GM10847 (cell line): ENCODE results near the gene FBP1.

Source experiments
- POLR2A ChIP-seq: IDR thresholded peaks from 2 replicates; pipeline ENCODE4 v1.6.1; 2011; ENCODE audit not compliant: insufficient read length; ENCODE audit errors: extremely low read depth

FBP1 gene

DNA sequence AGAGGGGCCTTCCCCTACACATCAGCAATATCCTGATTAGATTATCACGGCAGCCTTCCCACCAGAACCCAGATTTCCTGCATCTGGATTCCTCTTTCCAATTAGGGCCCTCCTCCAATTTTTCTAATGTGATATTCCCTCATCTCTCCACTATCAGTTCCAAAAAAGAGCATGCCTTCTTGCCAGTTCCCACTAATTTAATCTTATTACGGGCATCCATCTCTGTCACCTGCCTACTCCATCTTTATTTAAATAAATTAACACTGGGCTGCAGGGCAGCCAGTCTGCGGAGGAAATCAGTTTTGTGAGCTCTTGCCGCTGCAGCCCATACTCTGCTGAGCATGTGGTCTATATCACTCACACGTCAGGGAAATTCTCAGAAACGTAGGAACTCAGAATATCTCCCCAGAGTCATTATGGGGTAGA, 29.1 kb downstream of the FBP1 start:
- TF ChIP-seq POLR2A, result no peak

- no peak for TF ChIP-seq POLR2A
These were observed 32.0 kb downstream of the FBP1 start for GRCh38 chr9:94607423-94607691.

DNA sequence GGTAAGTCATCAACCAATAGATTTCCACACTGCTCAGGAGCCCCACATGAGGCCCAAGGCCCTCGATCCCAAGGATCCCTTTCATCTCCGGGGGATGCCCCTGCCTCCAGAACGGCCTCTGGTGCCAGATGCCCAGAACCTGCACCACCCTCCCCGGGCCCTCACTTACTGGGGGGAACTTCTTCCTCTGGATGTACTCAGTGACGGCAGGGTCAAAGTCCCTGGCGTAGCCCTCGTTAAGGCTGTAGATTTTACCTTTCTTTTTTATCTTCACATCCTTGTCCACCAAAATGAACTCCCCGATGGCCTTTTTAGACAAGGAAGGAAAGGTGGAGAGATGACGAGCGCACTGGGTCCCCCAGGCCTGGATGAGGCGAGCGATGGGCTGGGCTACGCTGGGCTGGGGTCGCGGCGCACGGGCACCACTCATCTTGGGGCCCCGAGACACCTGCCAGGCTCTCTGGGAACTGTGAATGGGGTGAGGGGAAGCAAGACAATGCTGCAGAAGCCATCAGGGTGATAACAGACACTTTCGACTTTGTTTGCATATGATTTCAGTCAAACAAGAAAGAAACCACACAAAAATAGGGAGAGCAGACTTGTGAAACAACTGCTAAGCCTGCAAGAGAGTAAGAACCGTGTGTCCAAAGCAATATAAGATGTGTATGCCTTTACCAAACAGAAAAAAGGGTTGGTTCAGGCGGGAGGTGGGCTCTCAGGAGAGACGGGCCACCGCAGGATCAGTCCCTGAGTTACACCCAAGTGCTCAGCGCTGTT, 32.5 kb downstream of the FBP1 start:
- no peak for TF ChIP-seq POLR2A

GRCh38 chr9:94603259-94604160, 35.8 kb downstream of the FBP1 start:
- TF ChIP-seq POLR2A, result no peak

DNA sequence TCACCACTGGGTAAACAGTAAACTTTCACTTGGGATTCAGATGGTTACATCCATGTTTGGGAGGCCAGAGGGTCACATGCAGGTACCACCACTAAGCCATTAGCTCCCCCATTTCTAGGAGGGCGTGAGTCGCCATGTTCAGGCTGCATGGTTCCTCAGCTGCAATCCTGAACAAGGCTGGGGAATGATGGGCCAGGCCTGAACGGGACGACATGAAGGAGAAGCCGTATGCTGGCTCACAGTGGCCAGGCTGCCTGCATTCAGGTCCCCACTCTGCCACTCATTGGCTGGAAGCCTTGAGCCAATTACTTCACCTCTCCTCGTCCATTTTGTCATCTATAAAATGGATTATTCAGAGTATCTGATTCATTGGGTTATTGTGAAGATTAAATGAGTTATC, 36.7 kb downstream of the FBP1 start:
- TF ChIP-seq POLR2A, result no peak

- TF ChIP-seq POLR2A, result no peak
These were observed 38.6 kb downstream of the FBP1 start for GRCh38 chr9:94600715-94601114.

DNA sequence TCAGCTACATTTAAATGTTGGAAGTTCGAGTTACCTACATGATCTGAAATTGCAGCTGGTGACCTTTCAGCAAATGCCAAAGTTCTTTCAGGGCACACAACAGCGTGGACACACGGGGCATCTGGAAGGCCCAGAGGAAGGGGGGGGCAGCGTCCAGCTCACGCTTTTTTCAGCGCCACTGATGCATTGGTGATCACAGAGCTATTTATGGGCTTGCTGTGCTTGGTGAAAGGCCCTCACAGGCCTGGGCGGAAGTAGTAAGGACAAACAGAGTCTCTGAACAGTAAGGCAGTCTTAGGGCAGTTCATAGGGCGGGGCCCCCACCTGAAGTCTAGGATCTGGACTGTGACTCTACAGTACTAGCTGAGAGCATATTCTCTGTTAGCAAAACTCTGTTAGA, 39.1 kb downstream of the FBP1 start:
- TF ChIP-seq POLR2A, result no peak

DNA sequence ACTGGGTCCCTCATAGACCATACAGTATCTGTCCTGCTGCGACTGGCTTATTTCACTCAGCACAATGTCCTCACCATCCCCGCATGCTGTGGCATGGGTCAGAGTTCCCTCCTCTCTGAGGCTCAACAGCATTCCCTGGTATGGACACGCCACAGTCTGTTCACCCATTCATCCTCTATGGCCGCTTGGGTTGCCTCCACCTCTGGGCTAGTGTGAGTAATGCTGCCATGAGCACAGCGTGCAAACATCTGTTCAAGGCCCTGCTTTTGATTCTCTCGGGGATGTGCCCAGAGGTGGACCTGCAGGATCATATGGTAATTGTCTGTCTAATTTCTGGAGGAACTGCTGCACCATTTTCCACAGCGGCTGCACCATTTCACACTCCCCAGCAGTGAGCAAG, 40.2 kb downstream of the FBP1 start:
- TF ChIP-seq POLR2A, result no peak

- no peak for TF ChIP-seq POLR2A
These were observed 45.6 kb downstream of the FBP1 start, which contains the start of gene FBP2 for GRCh38 chr9:94593459-94594345. TSS of gene FBP2 (minus strand) at chr9:94593824. CDS start at chr9:94593726, 98 bp downstream.

- TF ChIP-seq POLR2A, result no peak
These were observed 47.4 kb downstream of the FBP1 start for GRCh38 chr9:94591876-94592275.

GRCh38 chr9:94588681-94589080, 50.6 kb downstream of the FBP1 start:
- TF ChIP-seq POLR2A, result no peak

- no peak for TF ChIP-seq POLR2A
These were observed 52.5 kb downstream of the FBP1 start for GRCh38 chr9:94586814-94587213.

- no peak for TF ChIP-seq POLR2A
These were observed 53.0 kb downstream of the FBP1 start for GRCh38 chr9:94586316-94586715.

DNA sequence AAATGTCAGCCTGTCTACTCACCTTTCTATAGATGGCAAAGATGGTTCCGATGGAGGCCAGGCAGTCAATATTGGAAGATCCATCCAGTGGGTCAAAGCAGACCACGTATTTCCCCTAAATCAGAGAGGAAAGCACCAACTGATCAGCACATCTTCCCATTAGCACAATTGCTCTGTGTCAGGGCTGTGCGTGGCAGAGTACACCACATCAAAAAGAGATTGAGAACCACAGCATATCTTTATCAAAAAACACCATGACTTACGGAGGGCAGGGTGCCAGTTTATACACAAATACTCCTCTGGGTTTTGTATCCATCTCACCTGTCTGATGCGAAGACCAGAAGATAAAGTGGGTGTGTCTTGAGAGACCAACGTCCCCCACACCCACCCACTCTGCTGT, 54.8 kb downstream of the FBP1 start:
- TF ChIP-seq POLR2A, result no peak

DNA sequence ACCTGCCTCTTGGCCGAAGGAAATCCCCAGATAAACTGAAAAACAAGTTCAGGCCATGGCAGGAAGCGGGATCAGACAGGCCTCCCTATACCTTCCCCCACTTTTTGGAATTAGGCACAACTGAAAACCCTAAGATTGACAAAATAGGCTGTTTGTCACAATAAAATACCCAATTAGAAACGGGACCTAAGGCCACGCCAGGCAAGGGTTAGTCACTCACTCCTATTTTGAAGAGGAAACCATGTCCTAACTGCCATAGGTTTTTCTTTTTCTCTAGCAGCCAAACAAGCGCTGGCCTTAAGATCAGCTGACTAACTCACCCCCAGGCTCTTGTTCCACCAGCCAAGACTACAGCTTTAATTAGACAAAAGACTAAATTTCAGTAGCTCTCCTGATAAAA, 57.6 kb downstream of the FBP1 start:
- no peak for TF ChIP-seq POLR2A
